ENCODE results near the gene MYOM3.

The MYOM3 gene

GRCh38 chr1:24139222-24139489 lies 27.2 kb upstream of the MYOM3 start:
- no peak for DNase-seq (ENCODE audit: extremely low read depth in 1 of 2, low read depth in 1 of 2)

DNA sequence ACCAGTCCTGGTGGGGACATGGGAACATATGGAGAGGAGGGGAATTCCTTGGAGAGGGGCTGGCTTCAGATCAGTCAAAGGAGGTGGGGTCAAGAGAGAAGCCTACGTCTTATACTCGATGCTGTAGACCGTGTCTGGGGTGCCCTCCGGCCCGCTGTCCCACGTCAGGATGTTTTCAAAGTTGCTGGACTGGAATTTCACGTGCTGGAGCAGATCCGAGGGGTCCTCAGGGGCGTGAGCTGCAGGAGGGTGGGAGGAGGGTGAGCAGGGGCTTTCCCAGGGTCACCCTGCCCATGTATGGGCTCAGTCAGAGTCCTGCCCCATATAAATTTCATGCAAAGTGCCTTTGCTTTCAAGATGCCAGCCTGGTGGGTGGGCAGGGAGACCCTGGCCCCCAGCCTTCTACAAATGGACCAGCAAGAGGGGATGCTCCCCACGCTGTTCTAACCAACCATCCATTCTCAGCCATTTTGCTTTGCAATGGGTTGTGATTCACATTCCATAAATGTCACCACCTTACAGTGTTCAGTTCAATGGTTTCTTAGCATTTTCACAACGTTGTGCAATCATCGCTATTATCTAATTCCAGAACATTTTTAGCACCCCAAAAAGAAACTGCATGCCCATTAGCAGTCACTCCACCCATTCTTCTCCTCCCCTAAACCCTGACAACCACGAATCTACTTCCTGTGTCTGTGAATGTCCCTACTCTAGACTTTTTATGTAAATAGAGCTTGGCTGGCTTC lies 26.7 kb upstream of the MYOM3 start:
- no peak for DNase-seq (ENCODE audit: extremely low read depth in 1 of 2, low read depth in 1 of 2)

DNA sequence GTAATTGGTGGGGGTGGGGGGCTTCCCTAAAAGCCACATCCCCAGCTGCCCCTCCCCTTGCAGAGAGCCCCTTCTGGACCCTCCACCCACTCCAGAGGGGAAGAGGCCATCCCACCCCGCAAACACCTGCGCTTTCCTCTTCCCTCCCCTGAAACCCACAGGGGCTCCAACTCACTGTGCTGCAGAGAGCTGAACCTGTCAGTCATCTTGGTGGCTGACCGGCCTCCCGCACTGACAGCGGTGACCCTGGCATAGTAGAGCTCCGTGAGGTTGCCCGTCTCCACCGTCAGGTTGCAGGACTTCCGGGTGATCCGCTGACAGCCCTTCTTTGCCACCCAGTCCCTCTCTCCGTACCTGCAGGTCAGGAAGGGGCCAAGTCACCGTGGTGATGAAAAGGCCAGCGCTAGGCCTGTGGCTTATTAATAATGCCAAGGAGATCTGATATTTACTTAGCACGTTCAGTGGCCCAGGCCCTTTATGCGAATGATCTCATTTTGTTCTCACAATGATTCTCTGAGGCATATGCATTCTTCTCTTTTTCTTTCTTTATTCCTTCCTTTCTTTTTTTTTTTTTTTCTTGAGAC lies 25.1 kb upstream of the MYOM3 start:
- DNase-seq (ENCODE audit: extremely low read depth in 1 of 2, low read depth in 1 of 2), result no peak

DNA sequence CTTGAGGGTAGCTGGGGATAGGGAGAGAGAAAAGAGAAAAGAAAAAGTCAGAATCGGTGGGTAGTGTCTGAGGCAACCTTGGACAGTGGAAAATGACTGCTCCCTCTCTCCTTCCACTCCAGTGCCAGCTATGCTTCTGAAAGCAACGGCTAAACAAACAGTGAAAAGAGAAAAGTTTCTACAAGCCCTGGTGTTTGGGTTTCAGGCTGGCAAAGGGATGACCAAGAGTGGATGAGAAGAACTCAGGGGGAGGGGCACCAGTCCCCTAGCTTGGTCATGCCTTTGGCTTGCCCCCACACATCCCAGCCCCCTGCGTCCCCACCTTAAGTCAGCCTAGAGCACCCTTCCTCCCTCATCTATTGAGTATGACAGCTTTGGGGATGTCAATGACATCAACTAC lies 22.4 kb upstream of the MYOM3 start:
- DNase-seq (ENCODE audit: extremely low read depth in 1 of 2, low read depth in 1 of 2), result no peak

- no peak for DNase-seq (ENCODE audit: extremely low read depth in 1 of 2, low read depth in 1 of 2)
Observed at GRCh38 chr1:24133819-24134218, 21.9 kb upstream of the MYOM3 start.

GRCh38 chr1:24130385-24130784 lies 18.4 kb upstream of the MYOM3 start:
- DNase-seq (ENCODE audit: extremely low read depth in 1 of 2, low read depth in 1 of 2), result no peak

DNA sequence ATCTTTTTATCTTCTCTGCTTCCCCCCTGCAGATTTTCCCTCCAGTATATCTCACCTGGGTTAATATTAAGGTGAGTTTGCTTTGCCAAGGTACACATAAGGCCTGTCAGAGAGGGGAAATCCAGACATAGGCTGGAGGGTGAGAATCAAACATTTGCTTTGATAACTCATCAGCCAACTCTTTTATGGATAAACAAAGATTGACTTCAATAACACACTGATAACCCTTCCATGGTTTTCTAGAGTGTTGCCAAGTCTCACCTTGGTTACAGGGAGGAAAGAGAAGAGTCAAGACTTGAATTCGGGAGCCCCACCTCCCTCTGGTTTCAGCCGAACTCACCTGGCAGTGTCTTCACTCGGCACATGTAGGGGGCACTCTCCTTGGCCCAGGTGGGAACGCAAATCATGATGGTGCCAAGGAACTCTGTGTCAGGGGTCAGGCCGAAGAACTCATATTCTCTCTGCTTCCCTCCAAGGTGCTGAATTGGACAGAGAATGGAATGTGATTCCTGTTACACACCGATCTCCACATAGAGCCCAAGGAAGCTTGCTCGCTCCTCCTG lies 15.9 kb upstream of the MYOM3 start:
- no peak for DNase-seq (ENCODE audit: extremely low read depth in 1 of 2, low read depth in 1 of 2)

DNA sequence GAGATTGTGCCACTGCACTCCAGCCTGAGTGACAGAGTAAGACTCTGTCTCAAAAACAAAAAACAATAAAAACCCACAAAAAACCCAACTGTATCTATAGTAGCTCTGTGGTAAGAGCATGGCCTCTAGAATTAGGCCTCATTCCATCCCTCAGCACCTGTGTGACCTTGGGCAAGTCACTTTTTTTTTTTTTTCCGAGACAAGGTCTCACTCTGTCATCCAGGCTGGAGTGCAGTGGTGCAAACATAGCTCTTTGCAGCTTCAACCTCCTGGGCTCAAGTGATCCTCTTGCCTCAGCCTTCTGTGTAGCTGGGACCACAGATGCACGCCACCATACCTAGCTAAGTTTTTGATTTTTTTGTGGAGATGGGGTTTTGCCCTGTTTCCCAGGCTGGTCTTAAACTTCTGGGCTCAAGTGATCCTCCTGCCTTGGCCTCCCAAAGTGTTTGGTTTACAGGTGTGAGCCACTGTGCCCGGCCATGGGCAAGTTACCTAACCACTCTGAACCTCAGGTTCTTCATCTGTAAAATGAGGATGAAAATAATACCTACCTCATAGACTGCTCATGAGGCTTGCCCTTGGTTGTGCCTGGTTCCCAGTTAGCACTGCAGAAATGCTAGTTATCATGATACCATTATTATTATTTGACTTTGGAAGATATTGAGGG lies 15.3 kb upstream of the MYOM3 start:
- DNase-seq (ENCODE audit: extremely low read depth in 1 of 2, low read depth in 1 of 2), result no peak

DNA sequence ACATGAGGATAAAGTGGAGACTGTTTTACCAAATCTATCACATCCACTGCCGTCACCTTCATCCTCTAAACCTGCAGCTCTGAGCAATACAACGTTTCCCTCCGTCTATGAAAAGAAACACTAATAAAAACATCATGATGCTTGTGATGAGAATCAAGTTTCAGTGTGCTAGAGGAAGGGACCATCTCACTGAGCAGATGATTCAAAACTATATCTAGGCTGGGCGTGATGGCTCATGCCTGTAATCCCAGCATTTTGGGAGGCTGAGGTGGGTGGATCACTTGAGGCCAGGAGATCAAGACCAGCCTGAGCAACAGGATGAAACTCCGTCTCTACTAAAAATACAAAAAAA lies 14.7 kb upstream of the MYOM3 start:
- DNase-seq (ENCODE audit: extremely low read depth in 1 of 2, low read depth in 1 of 2), result no peak

DNA sequence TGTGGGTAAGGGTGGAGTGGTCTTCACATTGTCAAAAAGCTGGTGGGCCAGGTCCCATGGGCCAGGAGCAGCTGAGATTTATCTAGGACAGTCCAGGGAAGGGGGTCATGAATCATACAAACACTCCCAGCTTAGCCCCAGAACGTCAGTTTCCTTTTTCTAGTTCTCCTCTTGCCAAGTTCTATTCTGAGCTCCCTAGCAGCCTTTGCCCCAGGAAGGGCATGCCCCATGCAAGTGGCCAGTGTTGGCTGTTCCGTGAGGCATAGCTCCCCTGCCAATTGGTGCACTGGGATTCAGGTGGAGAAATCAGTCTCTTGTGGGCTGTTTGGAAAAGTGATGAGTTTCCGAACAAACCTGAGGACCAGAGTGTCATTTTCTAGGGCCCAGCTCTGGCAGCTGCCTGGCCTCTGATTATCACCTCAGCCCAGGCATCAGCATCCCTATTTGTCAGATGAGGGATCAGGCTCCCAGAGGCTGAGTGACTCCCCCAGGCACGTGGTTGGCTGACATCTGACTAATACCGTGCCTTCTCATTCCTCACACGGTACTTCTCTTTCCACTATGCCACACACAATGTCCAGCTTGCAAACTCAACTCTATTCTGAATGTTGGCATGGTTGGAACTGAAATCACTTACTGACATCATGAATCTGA lies 14.2 kb upstream of the MYOM3 start:
- DNase-seq (ENCODE audit: extremely low read depth in 1 of 2, low read depth in 1 of 2), result no peak

- no peak for DNase-seq (ENCODE audit: extremely low read depth in 1 of 2, low read depth in 1 of 2)
Observed at GRCh38 chr1:24125456-24125855, 13.5 kb upstream of the MYOM3 start.

DNA sequence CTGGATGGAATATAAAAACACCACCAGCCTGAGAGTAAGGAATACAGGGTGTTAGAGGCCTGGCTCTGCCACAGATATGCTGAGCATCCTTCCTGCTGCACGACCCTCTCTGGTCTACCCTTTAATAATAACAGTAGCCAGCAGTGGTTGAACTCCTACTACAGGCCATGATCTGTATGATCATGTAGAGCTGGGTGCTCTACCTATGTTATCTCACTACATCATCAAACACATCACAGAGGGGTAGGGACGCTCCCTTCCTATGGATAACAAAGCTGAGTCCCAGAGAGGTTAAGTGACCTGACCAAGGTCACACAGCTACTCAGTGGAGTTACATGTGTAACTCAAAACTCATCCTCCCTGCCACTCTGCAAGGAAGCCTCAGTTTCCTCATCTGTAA lies 13.0 kb upstream of the MYOM3 start:
- no peak for DNase-seq (ENCODE audit: extremely low read depth in 1 of 2, low read depth in 1 of 2)

DNA sequence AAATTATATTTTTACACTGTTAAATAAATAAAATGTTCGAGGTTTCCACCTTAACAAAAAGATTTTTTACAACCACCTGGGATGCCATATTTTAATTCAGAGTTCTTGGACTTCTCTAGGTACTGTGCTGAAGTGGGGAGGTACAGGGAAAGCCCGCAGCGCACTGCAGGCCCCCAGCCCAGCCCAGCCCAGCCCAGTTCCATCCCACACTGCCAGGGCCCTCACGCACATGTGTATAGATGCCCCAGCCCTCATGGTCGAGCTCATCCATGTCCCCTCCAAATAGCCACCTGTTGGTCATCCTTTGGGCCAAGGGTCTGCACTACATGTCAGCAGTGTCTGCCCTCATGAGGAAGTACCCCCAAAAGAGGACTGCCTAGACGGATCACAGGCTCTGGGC lies 11.7 kb upstream of the MYOM3 start:
- no peak for DNase-seq (ENCODE audit: extremely low read depth in 1 of 2, low read depth in 1 of 2)

DNA sequence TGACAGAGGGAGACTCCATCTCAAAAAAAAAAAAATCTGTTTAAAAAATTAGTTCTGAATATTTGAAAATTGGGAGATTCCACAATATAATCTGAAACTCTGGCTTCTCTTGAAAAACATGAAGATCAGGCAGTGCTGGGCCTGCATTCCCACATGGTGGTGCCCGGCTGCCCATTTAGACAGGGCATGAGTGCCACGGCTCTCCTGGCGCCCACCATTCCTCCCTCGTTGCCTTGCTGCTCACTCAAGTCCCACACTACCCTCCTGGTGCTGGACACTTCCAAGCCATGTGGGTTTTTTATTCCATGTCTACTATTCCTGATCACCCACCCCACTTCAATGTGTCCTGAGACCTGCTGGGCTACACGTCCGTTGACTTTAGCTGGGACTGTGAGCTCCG lies 10.8 kb upstream of the MYOM3 start:
- DNase-seq (ENCODE audit: extremely low read depth in 1 of 2, low read depth in 1 of 2), result no peak

DNA sequence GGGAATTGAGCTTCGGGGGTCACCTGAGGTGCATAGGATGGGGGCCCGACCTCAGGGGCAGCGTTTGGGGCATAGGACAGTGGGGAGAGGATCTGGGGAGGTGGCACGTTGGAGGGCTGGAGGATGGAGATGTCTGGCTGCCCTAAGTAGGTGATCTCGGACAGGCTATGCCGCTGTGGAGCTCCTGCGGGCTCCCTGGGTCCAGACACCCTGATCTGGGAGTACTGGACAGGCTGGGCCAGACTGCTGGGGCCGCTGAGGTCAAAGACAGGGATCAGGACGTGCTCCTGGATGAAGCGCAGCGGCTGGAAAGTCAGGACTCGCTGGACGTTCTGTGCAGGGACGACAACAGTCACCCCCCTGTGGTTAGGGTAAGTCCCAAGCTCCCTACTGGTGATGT lies 9.5 kb upstream of the MYOM3 start:
- no peak for DNase-seq (ENCODE audit: extremely low read depth in 1 of 2, low read depth in 1 of 2)

GRCh38 chr1:24120965-24121364 lies 9.0 kb upstream of the MYOM3 start:
- DNase-seq (ENCODE audit: extremely low read depth in 1 of 2, low read depth in 1 of 2), result no peak

DNA sequence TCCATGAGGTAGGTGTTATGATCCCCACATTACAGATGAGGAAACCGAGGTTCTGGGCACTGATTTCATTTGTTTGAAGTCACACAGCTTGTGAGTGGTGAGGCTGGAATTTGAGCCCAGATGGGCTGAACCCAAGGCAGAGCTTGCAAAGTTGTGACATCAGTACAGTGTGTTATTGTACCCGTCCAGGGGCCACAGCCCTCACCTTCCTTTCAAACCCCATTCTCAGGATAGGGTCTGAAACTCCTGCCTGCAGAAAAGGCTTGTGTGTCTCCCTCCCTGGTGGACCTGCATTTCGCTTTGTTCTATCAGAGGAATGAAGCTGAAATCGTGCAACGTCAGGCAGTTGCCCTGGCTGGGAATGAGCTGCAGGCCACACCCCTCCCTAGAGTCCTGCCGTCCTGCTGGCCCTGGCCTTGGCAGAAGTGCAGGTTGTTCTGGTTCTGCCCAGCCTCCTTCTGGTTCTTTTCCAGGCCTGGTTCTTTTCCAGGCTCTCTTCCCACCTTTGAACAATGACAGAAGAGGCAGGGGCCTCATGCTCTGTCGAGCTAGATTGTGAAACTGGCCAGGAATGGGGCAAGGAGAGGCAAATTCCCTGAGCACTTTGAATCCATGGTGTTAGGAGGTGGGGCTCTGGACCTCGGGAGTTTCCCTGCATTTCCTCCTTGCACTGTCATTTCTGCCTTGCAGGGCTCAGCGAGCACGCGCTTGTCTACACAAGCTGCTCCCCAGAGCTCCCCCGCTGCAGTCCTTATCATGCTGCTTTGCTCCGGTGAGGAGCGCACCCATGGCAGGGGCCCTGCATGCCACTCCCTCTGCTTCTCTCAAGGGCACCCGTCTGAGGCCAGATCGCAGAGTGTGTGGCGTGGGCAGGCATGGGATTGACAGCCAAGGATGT lies 8.2 kb upstream of the MYOM3 start:
- DNase-seq (ENCODE audit: extremely low read depth in 1 of 2, low read depth in 1 of 2), result no peak

GRCh38 chr1:24119489-24119858 lies 7.5 kb upstream of the MYOM3 start:
- no peak for DNase-seq (ENCODE audit: extremely low read depth in 1 of 2, low read depth in 1 of 2)

DNA sequence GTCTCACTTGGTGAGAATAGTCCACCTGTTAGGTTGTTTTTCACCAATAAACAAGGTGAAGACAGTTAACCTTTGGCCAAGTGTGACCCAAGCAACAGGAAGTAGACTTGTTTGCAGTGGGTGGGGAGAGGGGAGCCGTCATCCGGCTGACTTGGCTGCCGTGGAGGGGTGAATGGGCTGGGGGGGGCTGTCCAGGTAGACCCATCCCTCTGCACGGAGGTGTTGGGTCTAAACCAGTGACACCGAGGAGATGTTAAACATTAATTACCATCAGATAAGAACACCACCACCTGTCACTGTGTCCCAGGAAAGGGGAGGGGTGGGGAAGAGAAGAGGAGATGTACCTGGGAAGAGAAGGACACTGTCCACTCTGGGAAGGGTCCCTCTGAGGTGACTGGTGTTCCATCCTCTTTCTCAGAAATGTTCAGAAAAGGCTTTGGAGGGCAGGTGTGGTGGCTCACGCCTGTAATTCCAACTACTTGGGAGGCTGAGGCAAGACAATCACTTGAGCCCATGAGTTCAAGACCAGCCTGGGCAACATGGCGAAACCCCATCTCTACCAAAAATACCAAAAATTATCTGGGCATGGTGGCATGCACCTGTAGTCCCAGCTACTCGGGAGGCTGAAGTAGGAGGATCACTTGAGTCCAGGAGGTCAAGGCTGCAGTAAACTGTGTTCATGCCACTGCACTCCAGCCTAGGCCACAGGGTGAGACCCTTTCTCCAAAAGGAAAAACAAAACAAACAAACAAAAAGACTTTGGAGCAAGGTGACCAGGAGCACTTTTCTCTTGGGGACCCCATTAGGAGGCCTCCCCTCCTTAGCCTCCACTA lies 6.7 kb upstream of the MYOM3 start:
- DNase-seq (ENCODE audit: extremely low read depth in 1 of 2, low read depth in 1 of 2), result no peak

Data from activated CD8-positive, alpha-beta memory T cell treated with anti-CD3 and anti-CD28 coated beads for 1 hour (primary cell).